Prostate gland (tissue), 2 donors: ENCODE data around the gene SLC34A2.

Experiments
- POLR2A ChIP-seq: fragments of 450-650 bp; IDR thresholded peaks from one replicate; pipeline ENCODE4 v1.6.1; 2016; ENCODE audit warnings: antibody characterized with exemption, mild to moderate bottlenecking
- POLR2AphosphoS5 ChIP-seq: sonication (generic); formaldehyde crosslinking; IDR thresholded peaks from one replicate; pipeline ENCODE4 v1.6.1; 2017; ENCODE audit warnings: antibody characterized with exemption
- TF ChIP-seq, protein P1 (sequence below), 4 experiments: fragments of 200-600 bp in 2 of 4; fragments of 450-650 bp in 2 of 4; sonication (generic) in 2 of 4; IDR thresholded peaks; 1 replicate in 3 of 4; 2 replicates in 1 of 4; pipeline ENCODE4 v1.5.1; 2016 to 2019; ENCODE audit warnings: antibody characterized with exemption in 4 of 4, mild to moderate bottlenecking in 2 of 4, moderate library complexity in 2 of 4

- no peak for TF ChIP-seq POLR2AphosphoS5
- TF ChIP-seq, protein P1, sequence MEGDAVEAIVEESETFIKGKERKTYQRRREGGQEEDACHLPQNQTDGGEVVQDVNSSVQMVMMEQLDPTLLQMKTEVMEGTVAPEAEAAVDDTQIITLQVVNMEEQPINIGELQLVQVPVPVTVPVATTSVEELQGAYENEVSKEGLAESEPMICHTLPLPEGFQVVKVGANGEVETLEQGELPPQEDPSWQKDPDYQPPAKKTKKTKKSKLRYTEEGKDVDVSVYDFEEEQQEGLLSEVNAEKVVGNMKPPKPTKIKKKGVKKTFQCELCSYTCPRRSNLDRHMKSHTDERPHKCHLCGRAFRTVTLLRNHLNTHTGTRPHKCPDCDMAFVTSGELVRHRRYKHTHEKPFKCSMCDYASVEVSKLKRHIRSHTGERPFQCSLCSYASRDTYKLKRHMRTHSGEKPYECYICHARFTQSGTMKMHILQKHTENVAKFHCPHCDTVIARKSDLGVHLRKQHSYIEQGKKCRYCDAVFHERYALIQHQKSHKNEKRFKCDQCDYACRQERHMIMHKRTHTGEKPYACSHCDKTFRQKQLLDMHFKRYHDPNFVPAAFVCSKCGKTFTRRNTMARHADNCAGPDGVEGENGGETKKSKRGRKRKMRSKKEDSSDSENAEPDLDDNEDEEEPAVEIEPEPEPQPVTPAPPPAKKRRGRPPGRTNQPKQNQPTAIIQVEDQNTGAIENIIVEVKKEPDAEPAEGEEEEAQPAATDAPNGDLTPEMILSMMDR (IDR thresholded peaks at IDR 0.05), result no peak
- TF ChIP-seq POLR2A, result no peak
These were observed 22.3 kb downstream of the SLC34A2 start for GRCh38 chr4:25677943-25678342.
